OCI-LY1 (cell line): ENCODE measurements around the gene CDC6.
A peak's percentile ranks its signal among the peaks of the same experiment; 100 is the strongest.

Experiments
- H2AFZ ChIP-seq: fragments of 200-600 bp; sonication (generic), shearing (Covaris generic); 2 replicates; pipeline ENCODE4 v1.6.0; 2014; ENCODE audit warnings: antibody characterized with exemption, mild to moderate bottlenecking, low read length
- H3F3A ChIP-seq: fragments of 200-600 bp; sonication (generic), shearing (Covaris generic); 2 replicates; pipeline ENCODE4 v1.6.0; 2014; ENCODE audit warnings: mild to moderate bottlenecking, antibody characterized with exemption, low read length, moderate library complexity; ENCODE audit not compliant: insufficient read depth
- H3K27ac ChIP-seq: fragments of 200-600 bp; sonication (generic); 2 replicates; pipeline ENCODE4 v1.5.1; 2014; ENCODE audit warnings: low read length, mixed run types, mild to moderate bottlenecking, low read depth; ENCODE audit not compliant: poor library complexity, severe bottlenecking
- H3K27me3 ChIP-seq: fragments of 200-600 bp; sonication (generic); 2 replicates; pipeline ENCODE4 v1.6.0; 2014; ENCODE audit warnings: antibody characterized with exemption, mild to moderate bottlenecking, low read length, moderate library complexity; ENCODE audit not compliant: insufficient read depth
- H3K36me3 ChIP-seq: fragments of 200-600 bp; sonication (generic); 2 replicates; pipeline ENCODE4 v1.6.1; 2014; ENCODE audit warnings: mild to moderate bottlenecking, antibody characterized with exemption, low read length, moderate library complexity, mixed read lengths; ENCODE audit not compliant: insufficient read depth
- H3K4me1 ChIP-seq: fragments of 200-600 bp; sonication (generic); 2 replicates; pipeline ENCODE4 v1.5.1; 2014; ENCODE audit warnings: mild to moderate bottlenecking, low read length, moderate library complexity; ENCODE audit not compliant: insufficient read depth, severe bottlenecking
- H3K4me2 ChIP-seq: fragments of 200-600 bp; sonication (generic), shearing (Covaris generic); 2 replicates; pipeline ENCODE4 v1.6.1; 2014; ENCODE audit warnings: low read length
- H3K4me3 ChIP-seq: fragments of 200-600 bp; sonication (generic); 2 replicates; pipeline ENCODE4 v1.5.1; 2014; ENCODE audit warnings: low read length, low read depth, mild to moderate bottlenecking, mixed read lengths; ENCODE audit not compliant: poor library complexity, severe bottlenecking
- H3K79me2 ChIP-seq: fragments of 200-600 bp; shearing (Covaris generic); 2 replicates; pipeline ENCODE4 v1.6.1; 2016; ENCODE audit warnings: mixed run types, low read length, mixed read lengths; ENCODE audit not compliant: insufficient read depth
- H3K9ac ChIP-seq: fragments of 200-600 bp; sonication (generic), shearing (Covaris generic); 2 replicates; pipeline ENCODE4 v1.6.1; 2014; ENCODE audit warnings: mild to moderate bottlenecking, low read length, mixed read lengths
- H3K9me2 ChIP-seq: fragments of 200-600 bp; sonication (generic), shearing (Covaris generic); 2 replicates; pipeline ENCODE4 v1.6.1; 2014; ENCODE audit warnings: low read depth, mild to moderate bottlenecking, low read length, mixed read lengths
- H3K9me3 ChIP-seq: fragments of 200-600 bp; shearing (Covaris generic); 2 replicates; pipeline ENCODE4 v1.6.1; 2014; ENCODE audit warnings: low read length, mixed read lengths
- H4K20me1 ChIP-seq: fragments of 200-600 bp; sonication (generic), shearing (Covaris generic); 2 replicates; pipeline ENCODE4 v1.6.0; 2016; ENCODE audit warnings: mild to moderate bottlenecking, low read length; ENCODE audit not compliant: insufficient read depth
- EZH2 ChIP-seq: fragments of 200-600 bp; sonication (generic), shearing (Covaris generic); IDR thresholded peaks from 2 replicates; pipeline ENCODE4 v1.8.0; 2017; ENCODE audit warnings: borderline replicate concordance, mixed run types, mild to moderate bottlenecking, antibody characterized with exemption, low read length, moderate library complexity, mixed read lengths
- TF ChIP-seq, protein P1 (sequence below): fragments of 200-600 bp; sonication (generic), shearing (Covaris generic); IDR thresholded peaks from 2 replicates; pipeline ENCODE4 v1.5.1; 2017; ENCODE audit warnings: mild to moderate bottlenecking, antibody characterized with exemption, low read length, moderate library complexity, mixed read lengths

The CDC6 gene

DNA sequence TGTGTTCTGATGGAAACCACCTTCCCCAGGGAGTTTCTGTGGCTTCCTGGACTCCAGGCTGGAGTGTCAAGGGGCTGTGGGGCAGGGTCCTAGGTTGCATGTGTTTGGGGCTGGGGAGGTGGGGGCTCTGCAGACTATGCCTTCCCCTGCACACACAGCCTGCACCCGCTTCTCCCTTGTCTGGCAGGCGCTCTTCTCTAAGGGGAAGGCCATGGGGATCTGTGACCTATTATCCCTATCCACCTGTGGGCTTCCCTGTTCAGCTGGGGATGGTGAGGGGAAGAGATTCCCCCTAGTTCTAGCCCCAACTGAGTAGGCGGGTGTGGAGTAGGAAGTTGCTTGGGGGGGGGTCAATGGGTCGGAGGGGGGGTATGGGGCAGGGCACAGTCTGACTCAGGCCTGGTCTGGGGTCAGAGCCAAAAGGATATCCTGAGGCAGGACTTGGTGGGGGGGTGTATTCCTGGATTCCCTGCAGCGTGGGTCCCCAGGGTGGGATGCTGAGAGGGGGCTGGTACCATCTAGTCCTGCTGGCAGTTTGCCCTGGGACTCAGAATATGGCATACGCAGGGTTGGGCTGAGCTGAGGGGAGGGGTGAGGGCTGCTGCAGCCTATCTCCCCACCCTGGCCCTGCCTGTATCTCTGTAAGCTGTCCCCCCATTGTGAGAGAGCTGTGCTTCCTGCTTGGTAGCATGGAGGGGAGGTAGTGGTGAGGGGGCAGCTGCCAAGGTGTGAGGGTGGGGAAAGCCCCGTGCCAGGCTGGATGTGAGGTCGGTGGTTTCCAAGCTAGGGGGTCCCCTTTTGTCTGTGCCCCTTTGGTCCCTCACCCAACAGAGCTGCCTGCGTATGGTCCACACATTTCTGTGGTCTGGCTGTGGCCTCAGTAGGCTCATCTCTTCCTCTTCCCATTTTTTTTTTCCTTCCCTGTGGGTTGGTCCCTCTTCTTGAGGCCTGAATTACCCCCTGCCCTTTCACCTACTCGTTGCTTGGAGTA is 36.0 kb downstream of the CDC6 start:
- H2AFZ ChIP-seq, result no peak overlapping the region
- H3K4me2 ChIP-seq, result peak overlapping the region; percentile 63
- H3K9me2 ChIP-seq, result no peaks in the 10 kb centered on the region
- peaks cover 14% of the 10 kb centered on the region for H3K27me3 ChIP-seq
- H3K4me3 ChIP-seq, result no peak overlapping the region
- no peaks in the 10 kb centered on the region for H3F3A ChIP-seq
- H3K79me2 ChIP-seq, result no peaks in the 10 kb centered on the region
- H3K9ac ChIP-seq, result no peak overlapping the region
- H4K20me1 ChIP-seq, result no peaks in the 10 kb centered on the region
- peaks cover 24% of the 10 kb centered on the region for H3K4me1 ChIP-seq
- H3K9me3 ChIP-seq, result no peaks in the 10 kb centered on the region
- no peaks in the 10 kb centered on the region for H3K36me3 ChIP-seq
- H3K27ac ChIP-seq, result no peak overlapping the region
- no peak for TF ChIP-seq EZH2
- TF ChIP-seq, protein P1, sequence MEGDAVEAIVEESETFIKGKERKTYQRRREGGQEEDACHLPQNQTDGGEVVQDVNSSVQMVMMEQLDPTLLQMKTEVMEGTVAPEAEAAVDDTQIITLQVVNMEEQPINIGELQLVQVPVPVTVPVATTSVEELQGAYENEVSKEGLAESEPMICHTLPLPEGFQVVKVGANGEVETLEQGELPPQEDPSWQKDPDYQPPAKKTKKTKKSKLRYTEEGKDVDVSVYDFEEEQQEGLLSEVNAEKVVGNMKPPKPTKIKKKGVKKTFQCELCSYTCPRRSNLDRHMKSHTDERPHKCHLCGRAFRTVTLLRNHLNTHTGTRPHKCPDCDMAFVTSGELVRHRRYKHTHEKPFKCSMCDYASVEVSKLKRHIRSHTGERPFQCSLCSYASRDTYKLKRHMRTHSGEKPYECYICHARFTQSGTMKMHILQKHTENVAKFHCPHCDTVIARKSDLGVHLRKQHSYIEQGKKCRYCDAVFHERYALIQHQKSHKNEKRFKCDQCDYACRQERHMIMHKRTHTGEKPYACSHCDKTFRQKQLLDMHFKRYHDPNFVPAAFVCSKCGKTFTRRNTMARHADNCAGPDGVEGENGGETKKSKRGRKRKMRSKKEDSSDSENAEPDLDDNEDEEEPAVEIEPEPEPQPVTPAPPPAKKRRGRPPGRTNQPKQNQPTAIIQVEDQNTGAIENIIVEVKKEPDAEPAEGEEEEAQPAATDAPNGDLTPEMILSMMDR, result no peak

- TF ChIP-seq, protein P1, result no peak
- no peak for TF ChIP-seq EZH2
- no peak overlapping the region for H3K4me2 ChIP-seq
- H3K27me3 ChIP-seq, result peaks cover 14% of the 10 kb centered on the region
- no peaks in the 10 kb centered on the region for H3K9me2 ChIP-seq
- no peaks in the 10 kb centered on the region for H3K9me3 ChIP-seq
- no peak overlapping the region for H2AFZ ChIP-seq
- H3K4me3 ChIP-seq, result no peak overlapping the region
- H3K27ac ChIP-seq, result no peak overlapping the region
- H3K4me1 ChIP-seq, result peaks cover 19% of the 10 kb centered on the region
- no peaks in the 10 kb centered on the region for H4K20me1 ChIP-seq
- no peak overlapping the region for H3K9ac ChIP-seq
- H3K36me3 ChIP-seq, result no peaks in the 10 kb centered on the region
- H3F3A ChIP-seq, result no peaks in the 10 kb centered on the region
- H3K79me2 ChIP-seq, result no peaks in the 10 kb centered on the region
Observed at GRCh38 chr17:40325156-40326013, 37.7 kb downstream of the CDC6 start.

- H3K79me2 ChIP-seq, result no peaks in the 10 kb centered on the region
- no peak overlapping the region for H3K27ac ChIP-seq
Observed at GRCh38 chr17:40326014-40326831, 38.5 kb downstream of the CDC6 start.

More at GRCh38 chr17:40326014-40326831, 38.5 kb downstream of the CDC6 start:
- peaks cover 19% of the 10 kb centered on the region for H3K4me1 ChIP-seq
- no peak overlapping the region for H3K9ac ChIP-seq
- TF ChIP-seq, protein P1, result no peak
- TF ChIP-seq EZH2, result no peak
- H4K20me1 ChIP-seq, result no peaks in the 10 kb centered on the region
- H3F3A ChIP-seq, result no peaks in the 10 kb centered on the region
- no peaks in the 10 kb centered on the region; the same call in 1 of the 2 replicates for H3K36me3 ChIP-seq
- no peak overlapping the region for H3K4me3 ChIP-seq
- H3K9me2 ChIP-seq, result no peaks in the 10 kb centered on the region
- no peaks in the 10 kb centered on the region for H3K9me3 ChIP-seq
- peaks cover 14% of the 10 kb centered on the region for H3K27me3 ChIP-seq
- no peak overlapping the region for H3K4me2 ChIP-seq
- no peak overlapping the region for H2AFZ ChIP-seq
